Suprapubic skin (tissue), 4 donors: ENCODE data around the gene TBL1Y.

Experiments
- CTCF ChIP-seq, 2 donors: fragments of 200-600 bp in 1 of 2; fragments of 450-650 bp in 1 of 2; sonication (generic) in 1 of 2; IDR thresholded peaks; one replicate each; pipeline ENCODE4 v1.5.1; 2016 to 2019; ENCODE audit warnings: antibody characterized with exemption in 2 of 2, mild to moderate bottlenecking in 1 of 2, moderate library complexity in 1 of 2
- POLR2A ChIP-seq, 2 donors: fragments of 450-650 bp; IDR thresholded peaks; one replicate each; pipeline ENCODE4 v1.6.1; 2017; ENCODE audit warnings: antibody characterized with exemption in 2 of 2, mild to moderate bottlenecking in 2 of 2, moderate library complexity in 2 of 2
- POLR2AphosphoS5 ChIP-seq, 3 donors: sonication (generic); formaldehyde crosslinking; IDR thresholded peaks; one replicate each; pipeline ENCODE4 v1.6.1; 2017; ENCODE audit warnings: antibody characterized with exemption in 3 of 3

- no peak for TF ChIP-seq CTCF (IDR thresholded peaks at IDR 0.05)
- TF ChIP-seq POLR2A (IDR thresholded peaks at IDR 0.05): no peak
- no peak for TF ChIP-seq POLR2AphosphoS5 (IDR thresholded peaks at IDR 0.05)
Observed at GRCh38 chrY:6992041-6992440, 81.5 kb downstream of the TBL1Y start.
